HG02870 (cell line): Measurements from ENCODE around the gene PTPRN2.
"Not testable (repeated sequence)": the region's sequence is repeated elsewhere in the genome, so short reads cannot be mapped to it uniquely, and the experiment has no call there.

ENCODE experiments used
- ATAC-seq: cut with Tn5 transposase; IDR thresholded peaks from one replicate; pipeline ENCODE4 v1.9.1; 2021; ENCODE audit warnings: mild to moderate bottlenecking, moderate library complexity; ENCODE audit not compliant: unreplicated experiment

Gene PTPRN2

GRCh38 chr7:157671358-157672255 is 916.0 kb downstream of the PTPRN2 start:
- ATAC-seq = no peak

GRCh38 chr7:157670490-157671357 is 916.9 kb downstream of the PTPRN2 start:
- ATAC-seq = no peak

GRCh38 chr7:157669768-157670351 is 917.8 kb downstream of the PTPRN2 start:
- no peak for ATAC-seq

GRCh38 chr7:157668884-157669767 is 918.5 kb downstream of the PTPRN2 start:
- ATAC-seq = no peak

DNA sequence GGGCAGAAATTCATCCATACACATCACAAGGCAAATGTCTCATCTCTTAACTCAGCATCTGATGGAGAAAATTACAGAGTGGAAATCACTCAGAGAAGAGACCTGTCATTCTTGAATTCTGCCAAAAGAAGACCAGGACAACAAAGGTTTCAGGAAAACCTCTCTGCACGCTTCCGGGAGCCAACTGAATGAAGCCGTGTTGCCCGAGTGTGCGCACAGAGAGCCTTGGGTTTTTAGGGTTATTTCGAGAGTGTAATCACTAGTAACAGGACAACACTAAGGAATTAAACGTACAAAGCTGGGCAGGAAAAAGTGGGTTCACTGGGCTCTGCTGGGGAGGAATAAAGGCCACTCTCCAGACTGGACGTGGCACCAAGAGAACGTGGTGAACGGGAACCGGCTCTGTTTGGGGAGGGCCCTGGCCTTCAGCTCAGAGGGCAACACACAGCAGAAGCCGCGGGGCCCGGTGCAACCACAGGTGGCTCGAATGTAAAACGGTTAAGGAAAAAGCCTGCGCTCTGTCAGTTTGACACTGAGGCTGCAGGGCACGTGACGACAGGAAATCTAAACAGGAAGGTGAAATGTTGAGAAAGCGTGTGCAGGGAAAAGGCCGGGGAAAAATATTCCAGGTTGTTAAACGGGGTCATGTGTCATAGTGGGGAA is 919.3 kb downstream of the PTPRN2 start:
- no peak for ATAC-seq

- ATAC-seq = no peak
Observed at GRCh38 chr7:157667731-157668130, 919.9 kb downstream of the PTPRN2 start.

- ATAC-seq = no peak
Observed at GRCh38 chr7:157667261-157667660, 920.4 kb downstream of the PTPRN2 start.

GRCh38 chr7:157666530-157667040 is 921.0 kb downstream of the PTPRN2 start:
- no peak for ATAC-seq

- ATAC-seq = not testable (repeated sequence)
Observed at GRCh38 chr7:157665634-157665988, 922.0 kb downstream of the PTPRN2 start.

- ATAC-seq = no peak
Observed at GRCh38 chr7:157664871-157665633, 922.6 kb downstream of the PTPRN2 start.

GRCh38 chr7:157664034-157664433 is 923.6 kb downstream of the PTPRN2 start:
- no peak for ATAC-seq

DNA sequence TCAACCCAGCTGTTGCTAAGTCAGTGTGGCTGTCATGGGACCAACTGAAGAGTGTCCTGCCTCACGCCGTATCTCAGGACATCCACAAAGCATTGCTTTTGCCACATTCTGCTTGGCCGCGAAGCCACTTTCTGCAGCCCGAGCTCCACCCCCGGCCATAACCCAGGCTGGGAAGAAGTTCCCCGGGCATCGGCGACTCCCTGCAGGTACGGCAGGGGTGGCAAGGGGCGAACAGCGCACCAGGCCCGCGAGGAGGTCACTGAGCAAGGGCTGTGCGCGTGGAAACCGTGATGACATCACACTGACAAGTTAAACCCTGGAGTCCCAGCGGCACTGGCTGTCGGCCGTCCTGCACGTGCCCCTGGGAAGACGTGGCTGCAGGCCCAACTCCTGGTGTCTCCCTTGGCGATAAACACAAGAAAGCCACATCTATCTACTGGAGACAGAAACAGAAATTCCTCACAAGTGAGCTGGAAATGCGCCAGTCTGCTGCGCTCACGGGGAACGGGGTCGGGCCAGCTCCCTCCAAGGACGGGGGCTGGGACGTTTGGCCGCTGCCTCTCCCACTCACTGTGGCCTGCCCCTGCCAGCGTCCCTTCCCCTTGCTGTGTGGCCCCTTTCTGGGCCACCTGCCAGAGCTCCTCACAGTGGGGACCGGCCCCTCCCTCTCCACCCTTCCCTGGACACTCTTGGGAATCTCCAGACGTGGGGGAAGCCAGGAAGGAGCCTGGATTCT is 924.5 kb downstream of the PTPRN2 start:
- ATAC-seq = no peak

GRCh38 chr7:157662110-157662791 is 925.4 kb downstream of the PTPRN2 start:
- no peak for ATAC-seq

- ATAC-seq = no peak
Observed at GRCh38 chr7:157661611-157661975, 926.0 kb downstream of the PTPRN2 start.

GRCh38 chr7:157660971-157661610 is 926.5 kb downstream of the PTPRN2 start:
- no peak for ATAC-seq

DNA sequence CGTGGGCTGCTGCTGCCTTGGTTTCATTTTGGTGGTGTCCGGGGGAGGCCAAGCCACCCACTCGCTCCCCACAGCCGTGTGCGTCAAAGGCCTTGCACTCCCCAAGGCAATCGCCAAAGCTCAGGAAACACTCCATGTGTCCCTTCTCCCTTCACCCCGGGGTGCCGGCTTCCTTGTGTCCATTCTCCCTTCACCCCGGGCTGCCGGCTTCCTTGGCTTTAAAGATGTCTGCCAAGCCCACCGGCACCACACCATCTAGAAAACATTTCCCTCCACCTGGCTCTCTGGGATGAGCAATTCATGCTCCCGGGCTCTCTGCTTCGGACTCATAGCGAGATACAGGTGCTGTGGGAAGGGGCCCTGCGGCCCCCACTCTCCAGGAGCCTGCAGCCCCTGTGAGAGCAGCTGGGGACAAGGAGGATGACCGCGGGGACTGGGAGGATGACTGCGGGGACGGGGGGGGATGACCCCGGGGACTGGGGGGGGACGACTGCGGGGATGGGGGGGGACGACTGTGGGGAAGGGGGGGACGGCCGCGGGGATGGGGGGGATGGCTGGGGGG is 928.7 kb downstream of the PTPRN2 start:
- ATAC-seq = no peak
